Measurements from ENCODE around the gene GLIS1. TPM values are rescaled to one million over a fixed set of nuclear protein-coding genes. Genes with fewer than 3 reads are reported as not detected.
A peak's percentile ranks its signal among the peaks of the same experiment; 100 is the strongest.

The GLIS1 gene
- total RNA-seq, 1 experiment from 2014 or later, result 0.39 TPM

- no peak for TF ChIP-seq POLR2AphosphoS5 (IDR thresholded peaks at IDR 0.05; ENCODE audit: low read depth, low read length)
- TF ChIP-seq SIN3A (IDR thresholded peaks at IDR 0.05; ENCODE audit: low read depth), result no peak
- TF ChIP-seq POLR2A (IDR thresholded peaks at IDR 0.05; ENCODE audit: borderline replicate concordance, extremely low read depth, insufficient read depth, insufficient read length), result no peak
- TF ChIP-seq ELF1 (IDR thresholded peaks at IDR 0.05; ENCODE audit: borderline replicate concordance, low read depth), result no peak
- no peak for TF ChIP-seq EZH2 (IDR thresholded peaks at IDR 0.05)
- TF ChIP-seq JUND (IDR thresholded peaks at IDR 0.05), result no peak
- no peak for TF ChIP-seq SP1 (IDR thresholded peaks at IDR 0.05; ENCODE audit: low read depth)
- TF ChIP-seq CBX3 (IDR thresholded peaks at IDR 0.05; ENCODE audit: low read depth), result no peak
- TF ChIP-seq FOSL1 (IDR thresholded peaks at IDR 0.05; ENCODE audit: low read depth), result no peak
- TF ChIP-seq SRF (IDR thresholded peaks at IDR 0.05; ENCODE audit: low read depth), result no peak
- TF ChIP-seq MAX (IDR thresholded peaks at IDR 0.05), result no peak
- TF ChIP-seq CEBPB (IDR thresholded peaks at IDR 0.05; ENCODE audit: low read depth), result no peak
- TF ChIP-seq ZNF274 (IDR thresholded peaks at IDR 0.05; ENCODE audit: low read depth, low read length), result no peak
Observed at GRCh38 chr1:53726009-53726600, 12.9 kb downstream of the GLIS1 start (continued).

DNA sequence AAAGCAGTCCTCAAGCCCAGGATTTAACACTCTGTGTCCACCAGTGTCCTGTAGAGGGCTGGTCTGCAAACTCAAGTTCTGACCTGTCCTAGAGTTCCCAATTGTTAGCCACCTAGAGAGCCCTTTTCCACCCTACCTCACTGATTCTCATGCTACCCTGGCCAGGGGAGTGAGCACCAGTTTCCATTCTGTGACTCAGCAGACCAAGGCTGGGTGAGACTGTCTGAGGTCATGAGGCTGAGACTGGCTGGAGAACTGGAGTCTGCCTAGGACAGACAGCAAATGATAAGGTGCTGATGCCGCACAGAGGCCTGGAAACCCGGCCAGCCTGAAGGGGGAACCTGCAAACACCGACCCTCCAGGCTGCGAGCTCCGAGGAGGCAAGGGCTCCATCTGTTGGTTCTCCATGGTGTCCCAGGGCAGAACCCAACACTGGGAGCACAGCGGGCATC, 13.7 kb downstream of the GLIS1 start:
- intact Hi-C loops (cut with micrococcal nuclease), result no loop called here
- Histone ChIP-seq H3K4me2 (ENCODE audit: low read length) (no peak overlapping the region), H3K36me3 (ENCODE audit: control insufficient read depth in 1 of 2, insufficient read depth in 2 of 2, low read length in 2 of 2) (no peaks in the 10 kb centered on the region), H3K9me2 (ENCODE audit: insufficient read depth) (no peaks in the 10 kb centered on the region), H3K9ac (ENCODE audit: low read length) (no peak overlapping the region), H3K27me3 (ENCODE audit: insufficient read depth, low read length) (no peaks in the 10 kb centered on the region), H2AFZ (ENCODE audit: low read depth, low read length, poor library complexity, severe bottlenecking) (no peak overlapping the region), H3K27ac (ENCODE audit: low read depth, low read length) (no peak overlapping the region), H3K4me3 (replicated peaks in 1 of 2; ENCODE audit: low read depth in 1 of 2, low read length in 2 of 2) (no peak overlapping the region), H3K9me3 (ENCODE audit: control insufficient read depth in 1 of 2, insufficient read depth in 1 of 2, low read depth in 1 of 2, low read length in 2 of 2) (no peaks in the 10 kb centered on the region), H3K4me1 (ENCODE audit: control insufficient read depth in 1 of 2, insufficient read depth in 2 of 2, low read length in 2 of 2) (no peaks in the 10 kb centered on the region), H3K79me2 (ENCODE audit: insufficient read depth, low read length) (no peaks in the 10 kb centered on the region), H4K20me1 (ENCODE audit: insufficient read depth) (no peaks in the 10 kb centered on the region)
- no TSS peak for BruUV-seq (replicated peaks)
- DNase-seq (ENCODE audit: low read depth, low spot score), result no peak
- peak; percentile 82 for ATAC-seq
- POLR2A ChIA-PET, result no interaction called here
- CTCF ChIA-PET, result interaction anchor here (1.4 to 1.8 kb wide), 2 partner anchors 10 to 239 kb away, joined by 3 to 9 read pairs; no protein-coding TSS in a partner anchor
- TF ChIP-seq ZBTB33 (IDR thresholded peaks at IDR 0.05; ENCODE audit: extremely low read depth, insufficient replicate concordance, low read length), result no peak
- TF ChIP-seq CBX3 (IDR thresholded peaks at IDR 0.05; ENCODE audit: low read depth), result no peak
- peak; percentile 40; the same call in 1 of the 2 replicates for TF ChIP-seq RAD21 (IDR thresholded peaks at IDR 0.05; ENCODE audit: low read depth)
- peak in 2 of 3 experiments; percentile 26 to 31; a peak in 2 of 6 replicates for TF ChIP-seq CTCF (IDR thresholded peaks at IDR 0.05 in 2 of 3, conservative IDR thresholded peaks at IDR 0.05 in 1 of 3; ENCODE audit: borderline replicate concordance in 1 of 3, insufficient read depth in 1 of 3, low read depth in 2 of 3, low read length in 2 of 3)
- RAD21 ChIA-PET (ENCODE audit: low non-redundant PET in 1 of 2, low total read pairs in 2 of 2, uncharacterized antibody in 2 of 2, unreplicated experiment in 2 of 2), result no interaction called here
